HG02938 (cell line): ENCODE measurements around the gene DIPK1C.

Source experiments
- ATAC-seq: cut with Tn5 transposase; IDR thresholded peaks from one replicate; pipeline ENCODE4 v1.9.1; 2021; ENCODE audit warnings: mild to moderate bottlenecking, moderate library complexity; ENCODE audit not compliant: unreplicated experiment

DIPK1C gene

DNA sequence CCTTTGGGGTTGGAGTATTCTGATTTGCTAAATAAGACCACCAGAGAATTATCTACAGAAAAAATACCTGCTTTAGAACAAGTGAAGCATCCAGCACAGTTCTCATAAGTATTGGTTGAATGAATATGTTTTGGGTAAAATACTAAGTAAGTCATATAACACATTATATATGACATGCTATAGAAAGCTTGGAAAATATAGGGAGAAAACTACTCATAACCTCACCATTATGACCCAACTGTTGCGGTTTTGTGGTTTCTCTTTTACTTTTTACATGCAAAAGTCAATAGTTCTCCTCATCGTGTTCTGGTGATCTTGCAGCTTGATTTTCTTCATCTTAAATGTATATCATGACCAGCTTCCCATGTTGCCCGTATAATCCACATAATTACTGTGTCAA lies 66.2 kb downstream of the DIPK1C start:
- no peak for ATAC-seq

DNA sequence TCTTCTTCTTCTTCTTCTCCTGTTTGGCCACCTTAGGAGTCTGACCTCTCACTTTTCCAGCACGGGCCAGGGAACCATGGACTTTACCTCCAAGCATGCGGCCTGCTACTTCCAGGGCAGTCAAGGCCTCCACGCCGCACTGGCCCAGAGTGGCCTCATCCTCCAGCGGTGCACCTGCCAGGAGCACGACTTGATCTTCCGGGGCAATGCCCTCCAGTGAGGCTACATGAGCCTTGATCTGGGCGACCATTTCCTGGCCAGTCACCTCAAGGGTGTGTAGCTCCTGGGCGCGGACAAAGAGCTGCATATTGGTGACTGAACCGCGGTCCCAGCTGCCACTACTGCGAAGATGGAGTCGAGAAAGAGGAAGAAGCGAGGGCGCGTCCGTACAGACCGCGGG lies 67.1 kb downstream of the DIPK1C start:
- no peak for ATAC-seq

DNA sequence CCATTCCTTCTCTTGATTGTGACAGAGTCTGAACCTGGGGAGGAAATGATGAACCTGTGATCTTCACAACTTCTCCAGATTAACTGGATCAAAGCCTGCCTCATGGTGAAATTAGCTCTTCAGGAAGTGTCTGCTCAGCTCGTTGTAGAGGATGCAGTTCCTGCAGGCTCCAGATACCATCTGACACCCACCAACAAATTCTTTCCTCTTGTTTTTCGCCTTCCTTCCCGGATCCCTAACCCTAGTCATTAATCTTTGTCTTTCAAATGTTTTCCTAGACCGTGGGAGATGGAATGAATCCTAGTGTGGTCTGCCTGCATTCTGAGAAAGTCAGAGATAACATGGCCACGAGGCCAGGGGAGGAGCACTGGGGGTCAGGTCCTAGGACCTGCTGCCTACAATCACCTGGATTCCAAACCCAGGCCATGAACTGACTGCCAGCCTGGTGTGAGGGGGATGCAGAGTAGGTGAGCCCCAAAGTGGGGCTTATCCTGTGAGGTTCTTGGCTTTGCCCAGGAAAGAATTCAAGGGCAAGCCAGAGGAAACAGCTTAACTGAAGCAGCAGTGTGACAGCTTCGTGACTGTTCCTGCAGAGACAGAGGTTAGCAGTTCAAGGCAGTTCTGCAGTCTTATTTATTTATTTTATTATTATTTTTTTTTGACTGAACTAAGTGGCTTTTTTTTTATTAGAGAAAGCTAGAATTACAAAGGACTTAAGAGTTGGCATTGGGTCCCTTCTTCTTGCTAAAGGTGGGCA lies 67.8 kb downstream of the DIPK1C start:
- ATAC-seq = no peak

DNA sequence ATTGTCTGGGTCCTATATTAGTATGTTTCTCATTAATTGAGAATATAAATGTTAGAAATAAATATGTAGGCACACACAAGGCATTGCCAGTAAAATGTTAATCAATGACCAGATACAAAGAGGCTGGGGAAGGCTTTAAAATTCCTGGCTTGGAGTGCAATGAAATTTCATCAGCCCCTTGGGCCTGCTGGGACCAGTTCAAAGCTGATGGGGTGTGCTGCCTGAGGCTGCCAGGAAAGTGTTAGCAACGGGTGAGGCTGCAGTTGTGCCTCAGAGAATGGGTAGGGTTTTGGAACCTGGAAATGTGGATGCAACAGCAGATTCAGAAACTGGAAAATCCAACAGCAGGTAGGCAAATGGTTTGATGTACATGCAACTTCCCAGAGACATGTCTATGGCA lies 68.9 kb downstream of the DIPK1C start:
- ATAC-seq = no peak

DNA sequence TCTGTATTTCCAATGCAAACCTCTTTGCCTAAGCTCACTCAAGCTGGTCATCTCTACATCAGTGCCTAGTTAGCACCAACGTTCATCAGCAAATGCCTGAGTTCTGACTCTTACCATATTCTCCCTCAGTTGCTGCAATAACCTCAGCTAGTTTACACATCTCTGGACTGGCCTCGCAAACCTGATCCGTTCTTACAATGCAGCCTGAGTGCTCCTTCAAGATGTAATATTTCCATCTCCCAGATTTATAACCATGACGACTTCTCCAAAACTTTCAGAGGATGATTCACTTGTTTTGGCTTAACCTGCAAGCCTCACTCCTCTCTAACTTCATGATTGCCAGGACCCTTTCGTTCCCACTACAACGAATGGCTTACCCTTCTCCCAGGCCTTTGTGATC lies 69.7 kb downstream of the DIPK1C start:
- no peak for ATAC-seq
